GM18508 (cell line): ENCODE data around the gene RNASE1.
"Not testable (repeated sequence)": the region's sequence is repeated elsewhere in the genome, so short reads cannot be mapped to it uniquely, and the experiment has no call there.

Experiments
- ATAC-seq: cut with Tn5 transposase; IDR thresholded peaks from one replicate; pipeline ENCODE4 v1.9.1; 2021; ENCODE audit warnings: moderate number of reproducible peaks; ENCODE audit not compliant: insufficient read depth, unreplicated experiment

Gene RNASE1

DNA sequence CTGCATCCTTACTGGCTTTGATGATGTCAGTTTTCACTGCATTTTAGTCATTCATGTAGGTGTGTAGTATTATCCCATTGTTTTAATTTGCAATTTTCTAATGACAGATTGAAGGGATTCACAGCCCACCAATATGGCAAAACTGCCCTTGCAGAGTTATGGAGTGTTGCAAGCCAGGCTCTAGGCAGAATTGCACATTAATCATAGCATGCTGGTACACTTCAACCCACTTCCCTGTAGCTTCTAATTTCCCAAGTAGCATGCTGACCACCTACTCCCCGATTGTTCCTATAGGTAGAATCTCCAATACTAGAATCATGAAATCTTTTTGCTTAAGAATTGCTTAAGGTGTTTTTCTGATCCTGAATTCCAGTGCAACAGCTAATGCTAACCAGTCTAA lies 26.7 kb downstream of the RNASE1 start:
- ATAC-seq, result no peak

DNA sequence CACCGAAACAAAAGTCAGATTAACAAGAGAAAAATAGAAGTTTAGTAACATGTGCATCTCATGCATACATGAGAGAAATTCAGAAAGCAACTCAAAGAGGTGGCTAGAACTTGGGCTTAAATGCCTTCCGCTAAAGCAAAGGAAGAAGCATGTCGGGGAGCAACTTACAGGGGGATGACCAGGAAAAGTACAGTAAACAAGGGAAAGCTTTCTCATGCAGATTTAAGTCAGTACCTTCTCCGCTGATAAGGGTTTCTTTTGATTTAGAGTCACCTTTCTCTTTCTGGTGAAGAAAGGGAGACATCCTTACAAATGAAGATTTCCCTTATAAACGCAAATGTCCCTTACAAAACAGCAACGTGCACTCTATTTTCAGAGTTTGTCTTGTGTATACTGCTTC lies 27.6 kb downstream of the RNASE1 start:
- ATAC-seq, result no peak

DNA sequence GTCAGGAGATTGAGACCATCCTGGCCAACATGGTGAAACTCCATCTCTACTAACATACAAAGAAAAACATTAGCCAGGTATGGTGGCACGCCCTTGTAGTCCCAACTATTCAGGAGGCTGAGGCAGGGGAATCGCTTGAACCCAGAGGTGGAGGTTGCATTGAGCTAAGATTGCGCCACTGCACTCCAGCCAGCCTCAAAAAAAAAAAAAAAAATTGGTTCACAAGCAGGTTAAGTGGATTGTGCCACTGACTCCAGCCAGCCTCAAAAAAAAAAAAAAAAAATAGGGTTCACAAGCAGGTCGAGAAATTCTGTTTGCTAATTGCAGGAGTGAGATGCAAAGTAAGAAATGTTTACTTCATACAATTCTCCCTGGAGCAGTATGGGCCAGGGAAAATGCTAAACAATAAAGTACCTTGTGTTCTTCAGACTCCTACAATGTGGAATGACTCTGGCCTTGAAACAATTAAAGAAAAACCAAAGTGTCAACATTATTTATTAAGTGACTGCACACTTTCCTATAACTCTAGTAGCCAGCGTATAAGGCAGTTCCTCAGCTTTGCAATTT lies 28.3 kb downstream of the RNASE1 start:
- ATAC-seq, result no peak

DNA sequence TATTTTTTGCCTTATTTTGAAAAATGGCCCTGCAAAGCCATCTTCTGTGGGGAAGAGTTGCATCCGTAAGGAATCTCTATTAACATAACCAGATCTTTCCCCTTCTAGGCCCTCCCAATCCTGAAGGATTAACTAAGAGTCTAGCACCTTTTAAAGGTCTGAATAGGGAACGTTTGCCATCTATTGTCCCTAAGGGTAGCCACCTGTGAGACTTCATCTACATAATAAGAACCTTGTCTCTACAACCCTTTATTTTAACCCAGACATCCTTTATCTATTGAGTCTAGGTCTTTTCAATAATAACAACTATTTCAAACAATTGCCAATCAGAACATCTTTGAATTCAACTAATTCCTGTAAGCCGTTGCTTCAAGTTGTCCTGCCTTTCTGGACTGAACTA lies 30.0 kb downstream of the RNASE1 start:
- no peak for ATAC-seq

DNA sequence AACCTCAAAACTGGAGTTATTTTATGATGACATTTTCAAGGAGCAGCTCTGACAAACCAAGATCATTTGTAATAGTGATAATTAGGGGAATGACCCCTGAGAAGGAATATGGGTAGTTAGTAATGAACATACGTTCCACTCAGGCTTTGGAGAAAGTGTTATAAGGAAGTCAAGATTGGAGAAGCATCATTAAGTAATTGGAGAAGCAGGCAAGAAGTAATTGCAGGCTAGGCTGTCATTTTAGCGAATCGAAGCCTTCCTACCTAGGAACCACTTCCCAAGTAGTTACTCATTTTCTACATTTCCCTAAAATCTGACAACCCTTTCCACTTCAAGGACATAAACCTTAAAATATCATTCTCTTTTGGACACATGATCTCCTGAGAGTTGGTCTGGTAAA lies 33.2 kb downstream of the RNASE1 start:
- no peak for ATAC-seq

DNA sequence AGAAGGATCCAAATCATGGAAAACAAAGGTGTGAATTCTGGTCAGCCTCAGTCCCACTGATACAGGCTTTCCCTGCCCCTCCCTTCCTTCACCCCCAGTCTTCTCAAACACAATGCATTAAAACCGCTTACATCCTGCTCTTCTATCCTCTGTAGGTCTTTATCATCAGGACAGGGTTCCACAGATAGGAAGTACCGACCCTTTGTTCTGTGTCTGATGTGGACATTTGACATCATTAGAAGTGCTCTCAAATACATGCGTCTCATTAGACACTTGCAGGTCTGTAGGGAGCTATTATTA lies 34.1 kb downstream of the RNASE1 start:
- no peak for ATAC-seq

DNA sequence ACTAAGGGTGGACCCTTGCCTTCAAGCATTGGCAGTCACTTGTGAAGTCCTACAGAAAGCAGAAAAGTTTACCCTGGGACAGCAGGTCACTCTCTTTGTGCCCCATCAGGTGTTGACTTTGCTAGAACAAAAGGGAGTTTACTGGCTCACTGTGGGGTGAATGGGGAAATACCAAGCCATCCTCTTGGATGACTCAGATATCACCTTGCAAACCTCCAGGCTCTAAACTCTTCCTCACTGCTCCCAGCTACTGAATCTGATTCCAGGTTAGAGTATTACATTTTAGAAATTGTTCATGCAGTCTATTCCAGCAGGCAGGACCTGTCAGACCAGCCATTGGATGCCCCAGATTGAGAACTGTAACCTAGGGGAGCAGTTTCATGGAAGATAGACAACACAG lies 41.7 kb downstream of the RNASE1 start:
- ATAC-seq, result no peak

DNA sequence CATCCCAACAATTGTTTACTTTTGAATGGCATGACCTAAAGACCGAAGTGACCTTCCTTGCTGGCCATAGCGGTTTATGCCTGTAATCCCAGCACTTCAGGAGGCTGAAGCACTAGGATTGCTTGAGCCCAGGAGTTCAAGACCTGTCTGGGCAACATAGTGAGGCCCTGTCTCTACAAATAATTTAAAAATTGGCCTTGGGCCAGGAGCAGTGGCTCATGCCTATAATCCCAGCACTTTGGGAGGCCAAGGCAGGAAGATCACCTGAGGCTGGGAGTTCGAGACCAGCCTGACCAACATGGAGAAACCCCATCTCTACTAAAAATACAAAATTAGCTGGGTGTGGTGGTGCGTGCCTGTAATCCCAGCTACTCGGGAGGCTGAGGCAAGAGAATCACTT lies 43.2 kb downstream of the RNASE1 start:
- ATAC-seq, result not testable (repeated sequence)

DNA sequence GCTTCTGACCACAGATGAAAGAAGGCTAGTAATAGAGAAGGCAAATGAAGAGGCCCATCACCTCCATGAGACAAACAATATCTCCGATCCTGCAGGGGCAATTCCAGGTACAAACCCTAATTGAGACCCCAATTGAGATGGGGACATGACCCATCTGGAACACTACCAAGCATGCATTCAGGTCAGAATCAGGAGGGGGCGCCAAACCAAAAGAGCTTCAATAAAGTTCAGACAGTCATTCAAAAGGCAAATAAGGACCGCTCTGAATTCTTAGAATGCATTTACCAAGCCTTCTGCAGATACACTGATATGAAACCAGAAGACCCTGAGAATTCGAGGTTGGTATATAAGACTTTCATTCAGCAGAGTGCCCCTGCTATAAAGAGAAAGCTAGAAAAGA lies 44.7 kb downstream of the RNASE1 start:
- ATAC-seq, result no peak

DNA sequence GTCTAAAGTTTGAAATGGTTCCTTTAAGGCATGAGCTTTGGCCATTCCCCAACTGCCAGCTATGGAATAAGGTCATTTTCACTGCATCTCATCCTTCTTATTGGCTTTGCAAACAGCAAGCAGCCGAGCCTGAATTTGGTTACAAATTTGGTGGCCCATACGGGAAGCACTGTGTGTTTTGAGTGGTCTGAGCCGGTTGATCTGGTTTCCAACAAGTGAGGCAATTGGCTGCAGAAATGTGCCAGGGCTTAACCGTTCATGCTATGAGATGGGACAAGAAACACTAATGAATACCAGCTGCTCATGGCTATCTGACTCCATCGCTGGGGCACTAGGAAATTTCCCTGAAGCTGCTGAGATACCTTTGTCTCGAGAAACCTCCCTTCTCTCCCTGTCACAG lies 47.6 kb downstream of the RNASE1 start:
- no peak for ATAC-seq

DNA sequence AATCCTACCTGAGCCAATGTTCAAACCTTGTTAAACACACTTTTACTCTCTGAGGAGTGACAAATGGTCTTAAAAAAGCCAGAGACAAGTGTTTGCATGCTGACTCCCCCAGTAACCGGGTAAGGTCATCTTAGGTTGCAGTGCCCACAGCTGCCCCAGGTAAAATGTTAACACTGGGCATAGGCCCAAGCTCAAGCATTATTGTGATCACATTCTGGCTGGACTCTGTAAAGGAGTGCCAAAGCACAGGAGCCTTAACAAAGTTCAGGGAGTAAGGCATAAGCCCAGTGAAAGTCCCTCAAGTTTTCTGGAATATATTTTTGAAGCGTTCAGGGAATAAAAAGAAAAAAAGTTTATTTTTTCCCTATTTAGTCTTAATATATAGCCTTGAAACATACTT lies 48.3 kb downstream of the RNASE1 start:
- no peak for ATAC-seq

DNA sequence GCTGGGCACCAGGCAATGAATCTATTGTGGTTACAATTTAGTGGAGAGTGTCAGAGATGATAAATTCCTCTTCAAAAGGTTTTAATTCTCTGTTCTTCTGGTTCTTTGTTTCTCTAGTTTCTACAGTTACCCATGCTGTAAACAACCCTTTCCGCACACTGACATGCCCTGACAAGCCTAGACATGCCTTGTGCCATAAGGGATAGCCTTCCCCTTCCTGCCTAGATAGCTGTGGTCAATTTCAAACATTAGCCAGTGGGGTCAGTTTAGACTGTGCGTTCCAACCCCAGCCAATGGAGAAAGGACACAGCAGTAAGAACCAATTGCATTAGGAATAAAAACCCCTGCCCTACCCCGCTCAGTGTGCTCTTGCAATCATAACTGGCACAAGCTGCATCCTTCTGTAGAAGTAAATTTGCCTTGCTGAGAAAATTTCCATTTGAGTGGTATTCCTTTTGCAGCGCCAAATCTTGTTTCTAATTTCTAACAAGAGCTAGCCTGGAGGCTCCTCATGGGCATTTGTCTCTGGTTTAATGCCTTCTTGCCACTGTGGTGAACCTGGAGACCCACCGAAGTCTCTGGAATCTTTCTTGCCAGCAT lies 50.6 kb downstream of the RNASE1 start:
- ATAC-seq, result no peak
